Astrocyte (in vitro differentiated cells and primary cell): ENCODE results near the gene TTC7B. TPM values are rescaled to one million over a fixed set of nuclear protein-coding genes. Genes with fewer than 3 reads are reported as not detected.

ENCODE experiments used
- DNase-seq: peaks from one replicate; pipeline ENCODE4 v3.0.0-alpha.2; 2010; ENCODE audit warnings: low read depth
- FAIRE-seq: peaks from 2 replicates; lab custom pipeline; 2011; peaks lifted over from hg19 to GRCh38; lab: Jason Lieb, UNC
- H2AFZ ChIP-seq: 2 replicates; pipeline ENCODE4 v1.6.0; 2012; ENCODE audit warnings: low read depth, low read length, inconsistent platforms
- H3K27ac ChIP-seq: 2 replicates; pipeline ENCODE4 v1.5.1; 2011; ENCODE audit warnings: low read depth, low read length, inconsistent platforms
- H3K27me3 ChIP-seq: 2 replicates; pipeline ENCODE4 v1.6.0; 2011; ENCODE audit warnings: low read length, inconsistent platforms; ENCODE audit not compliant: insufficient read depth
- H3K36me3 ChIP-seq: 2 replicates; pipeline ENCODE4 v1.5.1; 2011; ENCODE audit warnings: low read length, inconsistent platforms; ENCODE audit not compliant: insufficient read depth
- H3K4me1 ChIP-seq: 2 replicates; pipeline ENCODE4 v1.5.1; 2011; ENCODE audit warnings: low read length, inconsistent platforms; ENCODE audit not compliant: insufficient read depth
- H3K4me2 ChIP-seq: 2 replicates; pipeline ENCODE4 v1.6.0; 2012; ENCODE audit warnings: low read length, inconsistent platforms
- H3K4me3 ChIP-seq: 2 replicates; pipeline ENCODE4 v1.5.1; 2011; ENCODE audit warnings: low read depth, mild to moderate bottlenecking, low read length, inconsistent platforms; ENCODE audit not compliant: insufficient read depth
- H3K79me2 ChIP-seq: 2 replicates; pipeline ENCODE4 v1.6.0; 2012; ENCODE audit warnings: mild to moderate bottlenecking, low read length, inconsistent platforms; ENCODE audit not compliant: insufficient read depth
- H3K9ac ChIP-seq: 2 replicates; pipeline ENCODE4 v1.6.0; 2012; ENCODE audit warnings: mild to moderate bottlenecking, low read length, inconsistent platforms
- H3K9me3 ChIP-seq: 2 replicates; pipeline ENCODE4 v1.5.1; 2012; ENCODE audit warnings: low read depth, mild to moderate bottlenecking, low read length, inconsistent platforms; ENCODE audit not compliant: insufficient read depth
- H4K20me1 ChIP-seq: 2 replicates; pipeline ENCODE4 v1.6.0; 2012; ENCODE audit warnings: low read length, inconsistent platforms; ENCODE audit not compliant: insufficient read depth
- H3K27ac Mint-ChIP-seq: one replicate; pipeline ENCODE4 v1.8.0; 2021; ENCODE audit warnings: mild to moderate bottlenecking, mixed read lengths; ENCODE audit not compliant: unreplicated experiment
- H3K27me3 Mint-ChIP-seq: one replicate; pipeline ENCODE4 v1.8.0; 2021; ENCODE audit warnings: low read depth, mixed read lengths; ENCODE audit not compliant: unreplicated experiment
- H3K36me3 Mint-ChIP-seq: one replicate; pipeline ENCODE4 v1.8.0; 2021; ENCODE audit warnings: low read depth, mixed read lengths; ENCODE audit not compliant: unreplicated experiment
- H3K4me1 Mint-ChIP-seq: one replicate; pipeline ENCODE4 v1.8.0; 2021; ENCODE audit warnings: low read depth, mixed read lengths; ENCODE audit not compliant: unreplicated experiment
- H3K4me3 Mint-ChIP-seq: one replicate; pipeline ENCODE4 v1.8.0; 2021; ENCODE audit warnings: mild to moderate bottlenecking, moderate library complexity, mixed read lengths; ENCODE audit not compliant: unreplicated experiment
- H3K9me3 Mint-ChIP-seq: one replicate; pipeline ENCODE4 v1.8.0; 2021; ENCODE audit warnings: mild to moderate bottlenecking, mixed read lengths; ENCODE audit not compliant: unreplicated experiment
- CTCF ChIP-seq: IDR thresholded peaks from 2 replicates; pipeline ENCODE4 v1.5.1; 2011; ENCODE audit warnings: low read depth, mild to moderate bottlenecking, inconsistent platforms, low read length, moderate library complexity; ENCODE audit not compliant: insufficient read depth
- EZH2 ChIP-seq: IDR thresholded peaks from 2 replicates; pipeline ENCODE4 v1.6.1; 2012; ENCODE audit warnings: mild to moderate bottlenecking, low read length, inconsistent platforms; ENCODE audit not compliant: insufficient read depth
- total RNA-seq: library from RNA; stranded (reverse); gene quantifications from 2 replicates; pipeline ENCODE4 v1.2.1, GENCODE V29; 2021

Gene TTC7B
- total RNA-seq, 1 donor from 2014 or later = 42.1 TPM

- H3K4me2 ChIP-seq = no peak overlapping the region
- H3K4me3 ChIP-seq = no peak overlapping the region
- TF ChIP-seq CTCF (no peak), EZH2 (no peak)
- no peaks in the 10 kb centered on the region for H3K9me3 ChIP-seq
- H3K27ac Mint-ChIP-seq = no peak overlapping the region
- H3K27me3 ChIP-seq = no peaks in the 10 kb centered on the region
- no peak overlapping the region for H2AFZ ChIP-seq
- H3K27me3 Mint-ChIP-seq = peaks cover 20% of the 10 kb centered on the region
- no peak overlapping the region for H3K4me3 Mint-ChIP-seq
- FAIRE-seq (no peak), DNase-seq (no peak)
- no peak overlapping the region for H3K9ac ChIP-seq
- H3K79me2 ChIP-seq = no peaks in the 10 kb centered on the region
- no peaks in the 10 kb centered on the region for H3K36me3 ChIP-seq
- peaks cover 25% of the 10 kb centered on the region for H3K36me3 Mint-ChIP-seq
- H3K4me1 Mint-ChIP-seq = no peaks in the 10 kb centered on the region
- H3K9me3 Mint-ChIP-seq = peaks cover 4% of the 10 kb centered on the region
- no peak overlapping the region for H3K27ac ChIP-seq
- no peaks in the 10 kb centered on the region for H4K20me1 ChIP-seq
- H3K4me1 ChIP-seq = no peaks in the 10 kb centered on the region
Measured at GRCh38 chr14:90582166-90582565, 234.1 kb downstream of the TTC7B start.

- peaks cover 4% of the 10 kb centered on the region for H3K9me3 Mint-ChIP-seq
- peaks cover 25% of the 10 kb centered on the region for H3K36me3 Mint-ChIP-seq
- H3K4me2 ChIP-seq = no peak overlapping the region
- H3K27ac Mint-ChIP-seq = no peak overlapping the region
- H3K9ac ChIP-seq = no peak overlapping the region
- no peaks in the 10 kb centered on the region for H4K20me1 ChIP-seq
- no peak overlapping the region for H2AFZ ChIP-seq
- H3K27ac ChIP-seq = no peak overlapping the region
- DNase-seq (no peak), FAIRE-seq (no peak)
- no peaks in the 10 kb centered on the region for H3K79me2 ChIP-seq
- peaks cover 17% of the 10 kb centered on the region for H3K27me3 Mint-ChIP-seq
- H3K4me3 Mint-ChIP-seq = no peak overlapping the region
- peaks cover 3% of the 10 kb centered on the region for H3K4me1 Mint-ChIP-seq
- TF ChIP-seq CTCF (no peak), EZH2 (no peak)
- H3K4me1 ChIP-seq = no peaks in the 10 kb centered on the region
- no peaks in the 10 kb centered on the region for H3K36me3 ChIP-seq
- H3K9me3 ChIP-seq = no peaks in the 10 kb centered on the region
- H3K27me3 ChIP-seq = no peaks in the 10 kb centered on the region
- H3K4me3 ChIP-seq = no peak overlapping the region
Measured at GRCh38 chr14:90581745-90582144, 234.5 kb downstream of the TTC7B start.

GRCh38 chr14:90580377-90581335 lies 235.6 kb downstream of the TTC7B start:
- Histone ChIP-seq H4K20me1 (no peaks in the 10 kb centered on the region), H3K4me2 (no peak overlapping the region), H3K27me3 (no peaks in the 10 kb centered on the region), H3K36me3 (no peaks in the 10 kb centered on the region), H2AFZ (no peak overlapping the region), H3K9me3 (no peaks in the 10 kb centered on the region), H3K79me2 (no peaks in the 10 kb centered on the region), H3K27ac (no peak overlapping the region), H3K9ac (no peak overlapping the region), H3K4me3 (no peak overlapping the region), H3K4me1 (no peaks in the 10 kb centered on the region)
- FAIRE-seq (no peak), DNase-seq (no peak)
- H3K4me1 Mint-ChIP-seq = peaks cover 3% of the 10 kb centered on the region
- peaks cover 16% of the 10 kb centered on the region for H3K27me3 Mint-ChIP-seq
- H3K9me3 Mint-ChIP-seq = peaks cover 3% of the 10 kb centered on the region
- no peak overlapping the region for H3K4me3 Mint-ChIP-seq
- H3K27ac Mint-ChIP-seq = peak overlapping the region; percentile 41
- no peak for TF ChIP-seq EZH2
- no peak for TF ChIP-seq CTCF
- H3K36me3 Mint-ChIP-seq = peaks cover 19% of the 10 kb centered on the region
